GM19395 (cell line): ENCODE data around the gene WNT3.

Source experiments
- ATAC-seq: cut with Tn5 transposase; IDR thresholded peaks from one replicate; pipeline ENCODE4 v1.9.1; 2021; ENCODE audit warnings: mild to moderate bottlenecking, moderate library complexity; ENCODE audit not compliant: unreplicated experiment

The WNT3 gene

GRCh38 chr17:46789610-46790009 is 28.9 kb downstream of the WNT3 start:
- ATAC-seq = no peak

GRCh38 chr17:46788796-46789195 is 29.7 kb downstream of the WNT3 start:
- no peak for ATAC-seq

- ATAC-seq = no peak
These were observed 30.2 kb downstream of the WNT3 start for GRCh38 chr17:46788300-46788699.

GRCh38 chr17:46787478-46787877 is 31.0 kb downstream of the WNT3 start:
- no peak for ATAC-seq

- ATAC-seq = no peak
These were observed 32.8 kb downstream of the WNT3 start for GRCh38 chr17:46785696-46786095.

GRCh38 chr17:46783031-46783593 is 35.4 kb downstream of the WNT3 start:
- no peak for ATAC-seq

- no peak for ATAC-seq
These were observed 36.1 kb downstream of the WNT3 start for GRCh38 chr17:46782250-46782953.

- ATAC-seq = no peak
These were observed 38.5 kb downstream of the WNT3 start for GRCh38 chr17:46780003-46780373.

GRCh38 chr17:46777943-46778915 is 40.3 kb downstream of the WNT3 start:
- no peak for ATAC-seq

- no peak for ATAC-seq
These were observed 42.0 kb downstream of the WNT3 start for GRCh38 chr17:46776298-46777005.

GRCh38 chr17:46774108-46774737 is 44.3 kb downstream of the WNT3 start:
- ATAC-seq = no peak

- no peak for ATAC-seq
These were observed 44.8 kb downstream of the WNT3 start for GRCh38 chr17:46773676-46774075.

- no peak for ATAC-seq
These were observed 45.3 kb downstream of the WNT3 start for GRCh38 chr17:46773221-46773605.

- no peak for ATAC-seq
These were observed 45.8 kb downstream of the WNT3 start for GRCh38 chr17:46772475-46773220.

- no peak for ATAC-seq
These were observed 46.7 kb downstream of the WNT3 start for GRCh38 chr17:46771561-46772474.

GRCh38 chr17:46770818-46771560 is 47.5 kb downstream of the WNT3 start:
- ATAC-seq = no peak

GRCh38 chr17:46770439-46770817 is 48.1 kb downstream of the WNT3 start:
- no peak for ATAC-seq
